DND-41 (cell line): ENCODE data around the gene SUSD4.

ENCODE experiments used
- ATAC-seq: fragments of 200-7000 bp; cut with Tn5 transposase; 3 replicates; pipeline ENCODE4 v1.9.1; 2021; ENCODE audit warnings: low read depth; ENCODE audit not compliant: insufficient read depth
- DNase-seq: peaks from one replicate; pipeline ENCODE4 v3.0.0-alpha.2; 2020
- H2AFZ ChIP-seq: 2 replicates; pipeline ENCODE4 v1.6.0; 2012; ENCODE audit warnings: low read depth, low read length
- H3K27ac ChIP-seq: 2 replicates; pipeline ENCODE4 v1.5.1; 2012; ENCODE audit warnings: low read length, inconsistent platforms
- H3K27me3 ChIP-seq: fragments of 200-600 bp; sonication (generic); 2 replicates; pipeline ENCODE4 v1.6.0; 2012; ENCODE audit warnings: low read length, mild to moderate bottlenecking, inconsistent platforms; ENCODE audit not compliant: insufficient read depth, poor library complexity
- H3K36me3 ChIP-seq: 2 replicates; pipeline ENCODE4 v1.5.1; 2012; ENCODE audit warnings: low read length, inconsistent platforms; ENCODE audit not compliant: insufficient read depth
- H3K4me1 ChIP-seq: 2 replicates; pipeline ENCODE4 v1.5.1; 2012; ENCODE audit warnings: mild to moderate bottlenecking, low read length; ENCODE audit not compliant: insufficient read depth
- H3K4me2 ChIP-seq: 2 replicates; pipeline ENCODE4 v1.6.0; 2012; ENCODE audit warnings: mild to moderate bottlenecking, moderate library complexity, low read length, inconsistent platforms; ENCODE audit not compliant: insufficient read depth
- H3K4me3 ChIP-seq, 2 experiments: fragments of 200-600 bp in 1 of 2; shearing (Covaris generic) in 1 of 2; 2 replicates each; pipeline ENCODE4 v1.5.1; 2012 to 2016; ENCODE audit warnings: inconsistent platforms in 2 of 2, low read length in 2 of 2, mild to moderate bottlenecking in 2 of 2, low read depth in 1 of 2, moderate library complexity in 1 of 2
- H3K79me2 ChIP-seq: 2 replicates; pipeline ENCODE4 v1.6.0; 2012; ENCODE audit warnings: low read length, inconsistent platforms; ENCODE audit not compliant: insufficient read depth
- H3K9ac ChIP-seq: 2 replicates; pipeline ENCODE4 v1.6.0; 2012; ENCODE audit warnings: low read depth, mild to moderate bottlenecking, inconsistent platforms, low read length, moderate library complexity
- H3K9me3 ChIP-seq: 2 replicates; pipeline ENCODE4 v1.5.1; 2012; ENCODE audit warnings: low read length, moderate library complexity, mild to moderate bottlenecking, inconsistent platforms; ENCODE audit not compliant: insufficient read depth, severe bottlenecking
- H4K20me1 ChIP-seq: 2 replicates; pipeline ENCODE4 v1.6.0; 2012; ENCODE audit warnings: low read length; ENCODE audit not compliant: insufficient read depth
- CTCF ChIP-seq: IDR thresholded peaks from 2 replicates; pipeline ENCODE4 v1.5.1; 2012; ENCODE audit warnings: borderline replicate concordance, low read length, moderate library complexity, mild to moderate bottlenecking; ENCODE audit not compliant: poor library complexity, severe bottlenecking; ENCODE audit errors: extremely low read depth
- EZH2 ChIP-seq: IDR thresholded peaks from 3 replicates; pipeline ENCODE4 v1.6.1; 2012; ENCODE audit warnings: borderline replicate concordance, low read depth, mild to moderate bottlenecking, moderate library complexity, low read length, inconsistent platforms; ENCODE audit not compliant: severe bottlenecking

Gene SUSD4

GRCh38 chr1:223224465-223224864 lies 139.5 kb downstream of the SUSD4 start:
- H3K27me3 ChIP-seq, result no peaks in the 10 kb centered on the region
- no peak overlapping the region for H3K4me2 ChIP-seq
- no peaks in the 10 kb centered on the region for H3K79me2 ChIP-seq
- H3K9ac ChIP-seq, result no peak overlapping the region
- no peak overlapping the region for H3K27ac ChIP-seq
- H2AFZ ChIP-seq, result no peak overlapping the region
- no peaks in the 10 kb centered on the region for H3K36me3 ChIP-seq
- ATAC-seq (no peak), DNase-seq (no peak)
- H3K9me3 ChIP-seq, result peaks cover under 1% of the 10 kb centered on the region
- TF ChIP-seq CTCF (no peak), EZH2 (no peak)
- peaks cover 13% of the 10 kb centered on the region for H3K4me1 ChIP-seq
- H3K4me3 ChIP-seq, result no peak overlapping the region
- no peaks in the 10 kb centered on the region for H4K20me1 ChIP-seq

GRCh38 chr1:223223091-223223995 lies 140.6 kb downstream of the SUSD4 start:
- DNase-seq (no peak), ATAC-seq (no peak)
- no peak overlapping the region for H3K27ac ChIP-seq
- H2AFZ ChIP-seq, result no peak overlapping the region
- no peak for TF ChIP-seq CTCF
- TF ChIP-seq EZH2, result no peak
- H4K20me1 ChIP-seq, result no peaks in the 10 kb centered on the region
- no peaks in the 10 kb centered on the region for H3K27me3 ChIP-seq
- no peaks in the 10 kb centered on the region for H3K36me3 ChIP-seq
- H3K4me3 ChIP-seq, result no peak overlapping the region
- H3K4me1 ChIP-seq, result peaks cover 1% of the 10 kb centered on the region; the same call in 1 of the 2 replicates
- no peaks in the 10 kb centered on the region for H3K79me2 ChIP-seq
- H3K4me2 ChIP-seq, result no peak overlapping the region
- peaks cover 10% of the 10 kb centered on the region for H3K9me3 ChIP-seq
- no peak overlapping the region for H3K9ac ChIP-seq

GRCh38 chr1:223222377-223222776 lies 141.6 kb downstream of the SUSD4 start:
- Histone ChIP-seq H3K4me1 (no peaks in the 10 kb centered on the region), H3K79me2 (no peaks in the 10 kb centered on the region), H3K4me2 (no peak overlapping the region), H3K9me3 (peaks cover 10% of the 10 kb centered on the region), H4K20me1 (no peaks in the 10 kb centered on the region), H3K4me3 (no peak overlapping the region), H3K9ac (no peak overlapping the region), H3K27me3 (no peaks in the 10 kb centered on the region), H3K27ac (no peak overlapping the region), H2AFZ (no peak overlapping the region), H3K36me3 (no peaks in the 10 kb centered on the region)
- DNase-seq (no peak), ATAC-seq (no peak)
- TF ChIP-seq EZH2 (no peak), CTCF (no peak)
